GM12872 (cell line): ENCODE results near the gene PLEKHM2.

Experiments used
- TF ChIP-seq, protein P1 (sequence below): IDR thresholded peaks from 3 replicates; pipeline ENCODE4 v1.5.1; 2011; ENCODE audit warnings: low read depth, mild to moderate bottlenecking, low read length, moderate library complexity; ENCODE audit not compliant: insufficient read depth

The PLEKHM2 gene

DNA sequence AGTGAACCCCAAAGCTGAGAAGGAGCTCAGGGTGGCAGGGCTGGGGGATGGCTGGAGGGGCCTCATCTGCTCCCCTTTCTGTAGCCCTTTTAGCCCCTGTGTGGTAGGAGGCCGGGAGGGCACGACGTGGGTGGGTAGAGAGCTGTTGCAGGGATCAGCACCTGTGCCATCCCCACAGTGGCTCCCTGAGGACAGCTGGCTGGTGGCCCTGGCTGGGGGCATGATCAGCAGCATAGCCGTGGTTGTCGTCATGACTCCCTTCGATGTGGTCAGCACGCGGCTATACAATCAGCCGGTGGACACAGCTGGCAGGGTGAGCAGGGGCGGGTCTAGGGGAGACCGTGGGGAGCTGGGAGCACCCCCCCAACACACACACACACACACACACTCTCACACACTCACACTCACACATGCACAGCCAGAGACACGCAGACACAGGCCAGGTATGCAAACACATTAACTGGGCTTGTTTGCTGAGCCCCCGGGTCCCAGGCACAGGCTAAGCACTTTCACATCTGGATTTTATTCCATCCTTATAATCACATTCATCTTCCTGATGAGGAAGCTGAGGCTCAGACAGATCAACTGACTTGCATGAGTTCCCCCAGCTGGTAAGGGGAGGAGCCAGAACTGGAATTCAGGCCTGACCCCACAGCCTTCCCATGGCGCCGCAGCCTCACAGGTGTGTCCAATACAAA lies 54.4 kb downstream of the PLEKHM2 start:
- TF ChIP-seq, protein P1, sequence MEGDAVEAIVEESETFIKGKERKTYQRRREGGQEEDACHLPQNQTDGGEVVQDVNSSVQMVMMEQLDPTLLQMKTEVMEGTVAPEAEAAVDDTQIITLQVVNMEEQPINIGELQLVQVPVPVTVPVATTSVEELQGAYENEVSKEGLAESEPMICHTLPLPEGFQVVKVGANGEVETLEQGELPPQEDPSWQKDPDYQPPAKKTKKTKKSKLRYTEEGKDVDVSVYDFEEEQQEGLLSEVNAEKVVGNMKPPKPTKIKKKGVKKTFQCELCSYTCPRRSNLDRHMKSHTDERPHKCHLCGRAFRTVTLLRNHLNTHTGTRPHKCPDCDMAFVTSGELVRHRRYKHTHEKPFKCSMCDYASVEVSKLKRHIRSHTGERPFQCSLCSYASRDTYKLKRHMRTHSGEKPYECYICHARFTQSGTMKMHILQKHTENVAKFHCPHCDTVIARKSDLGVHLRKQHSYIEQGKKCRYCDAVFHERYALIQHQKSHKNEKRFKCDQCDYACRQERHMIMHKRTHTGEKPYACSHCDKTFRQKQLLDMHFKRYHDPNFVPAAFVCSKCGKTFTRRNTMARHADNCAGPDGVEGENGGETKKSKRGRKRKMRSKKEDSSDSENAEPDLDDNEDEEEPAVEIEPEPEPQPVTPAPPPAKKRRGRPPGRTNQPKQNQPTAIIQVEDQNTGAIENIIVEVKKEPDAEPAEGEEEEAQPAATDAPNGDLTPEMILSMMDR: no peak

GRCh38 chr1:15739259-15739658 lies 55.1 kb downstream of the PLEKHM2 start:
- TF ChIP-seq, protein P1: no peak

DNA sequence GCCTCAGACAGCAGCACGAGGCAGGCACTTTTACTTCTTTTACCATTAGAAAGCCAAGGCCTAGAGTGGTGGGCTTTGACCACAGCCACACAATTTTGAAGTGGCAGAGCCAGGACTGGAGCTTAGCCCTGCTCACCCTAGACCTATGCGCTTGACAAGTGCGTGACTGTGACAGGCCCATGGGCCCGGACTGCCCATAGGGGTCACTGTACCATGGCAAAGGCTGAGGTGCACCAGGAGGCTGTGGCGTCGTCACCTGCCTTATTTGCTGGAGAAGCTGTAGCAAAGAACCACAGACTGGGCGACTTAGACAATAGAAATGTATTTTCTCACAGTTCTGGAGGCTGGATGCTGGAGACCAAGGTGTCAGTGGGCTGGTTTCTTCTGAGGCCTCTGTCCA lies 55.6 kb downstream of the PLEKHM2 start:
- TF ChIP-seq, protein P1: 0 out of 3 replicates have a peak, but pooled peaks have one; percentile 18

DNA sequence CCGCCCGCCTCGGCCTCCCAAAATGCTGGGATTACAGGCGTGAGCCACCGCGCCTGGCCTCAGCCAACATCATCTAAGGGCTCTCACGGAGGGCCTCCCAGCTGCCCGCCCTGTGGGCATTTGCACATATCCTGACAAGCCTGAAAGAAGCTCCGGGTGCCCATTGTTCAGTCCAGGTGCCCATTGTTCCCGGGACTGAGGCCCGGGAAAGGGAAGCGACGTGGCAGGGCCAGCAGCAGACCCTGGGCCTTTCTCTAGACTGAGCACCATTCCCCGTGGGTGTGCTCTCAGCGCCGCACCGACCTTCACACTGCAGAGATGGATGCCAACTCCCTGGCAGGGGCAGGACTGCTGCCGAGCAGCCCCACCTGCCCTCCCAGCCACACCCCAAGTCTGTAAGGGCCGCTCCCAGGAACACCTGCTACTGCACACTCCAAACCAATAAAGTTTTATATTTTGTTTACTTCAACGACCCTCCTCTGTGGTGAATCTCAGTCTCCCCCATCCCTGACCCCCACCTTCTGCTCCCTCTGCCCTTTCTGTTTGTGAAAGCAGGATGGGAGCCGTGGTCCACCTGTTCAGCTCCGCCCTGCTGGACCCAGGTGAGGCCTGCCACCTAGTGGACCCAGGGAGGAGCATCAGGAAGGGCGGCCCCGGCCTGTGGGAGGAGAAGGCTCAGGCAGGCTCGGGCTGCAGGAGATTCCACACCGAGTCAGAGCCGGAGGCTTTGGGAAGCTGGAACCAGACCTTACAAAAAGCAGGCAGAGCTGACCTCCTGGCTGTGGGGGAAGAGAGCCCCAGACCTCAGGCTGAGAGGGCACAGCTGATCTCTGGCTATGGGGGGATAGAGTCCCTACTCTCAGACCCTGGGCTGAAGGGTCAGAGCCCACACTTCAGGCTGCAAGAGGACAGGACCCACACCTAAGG lies 57.1 kb downstream of the PLEKHM2 start:
- TF ChIP-seq, protein P1: peak; percentile 90

GRCh38 chr1:15742339-15742801 lies 58.2 kb downstream of the PLEKHM2 start, which contains the start of gene TMEM82:
Gene TMEM82, plus strand, starts transcription at chr1:15742499. Its CDS starts 61 bp downstream, at chr1:15742560.
- TF ChIP-seq, protein P1: no peak

DNA sequence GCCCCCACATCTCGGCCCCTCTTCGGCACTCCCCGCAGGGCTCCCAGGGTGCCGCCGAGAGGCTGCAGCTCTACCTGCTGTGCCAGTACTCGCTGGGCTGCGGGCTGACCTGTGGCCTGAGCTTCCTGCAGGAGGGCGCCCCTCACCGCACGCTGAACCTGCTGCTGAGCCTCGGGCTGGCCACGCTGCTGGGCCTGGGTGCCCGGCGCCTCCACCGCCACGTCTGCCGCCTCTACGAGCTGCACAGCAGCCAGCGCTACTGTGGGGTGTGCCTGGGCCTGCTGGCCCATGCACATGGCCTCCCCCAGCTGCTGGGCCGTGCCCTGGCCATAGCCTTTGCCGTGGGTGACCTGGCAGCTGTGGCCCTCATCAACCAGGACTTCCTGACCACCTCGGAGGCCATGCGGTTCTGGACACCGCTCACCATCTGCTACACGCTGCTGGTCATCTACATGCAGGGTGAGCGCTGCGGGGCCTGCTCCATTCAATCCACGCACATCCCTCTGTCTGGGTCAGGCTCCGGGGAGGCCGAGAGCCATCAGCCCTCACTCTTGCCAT lies 60.1 kb downstream of the PLEKHM2 start:
- TF ChIP-seq, protein P1: no peak

- TF ChIP-seq, protein P1: no peak
Observed at GRCh38 chr1:15747378-15747777, 63.3 kb downstream of the PLEKHM2 start.
